GM19395 (cell line): ENCODE measurements around the gene CYB5RL.
"Not testable (repeated sequence)": the region's sequence is repeated elsewhere in the genome, so short reads cannot be mapped to it uniquely, and the experiment has no call there.

Experiments used
- ATAC-seq: cut with Tn5 transposase; IDR thresholded peaks from one replicate; pipeline ENCODE4 v1.9.1; 2021; ENCODE audit warnings: mild to moderate bottlenecking, moderate library complexity; ENCODE audit not compliant: unreplicated experiment

The CYB5RL gene, protein sequence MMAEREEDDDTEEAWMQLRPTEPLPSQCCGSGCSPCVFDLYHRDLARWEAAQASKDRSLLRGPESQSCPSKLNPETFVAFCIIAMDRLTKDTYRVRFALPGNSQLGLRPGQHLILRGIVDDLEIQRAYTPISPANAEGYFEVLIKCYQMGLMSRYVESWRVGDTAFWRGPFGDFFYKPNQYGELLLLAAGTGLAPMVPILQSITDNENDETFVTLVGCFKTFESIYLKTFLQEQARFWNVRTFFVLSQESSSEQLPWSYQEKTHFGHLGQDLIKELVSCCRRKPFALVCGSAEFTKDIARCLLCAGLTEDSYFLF

GRCh38 chr1:54199765-54200518, at the start of gene CYB5RL, which contains the start of gene MRPL37:
CYB5RL (minus strand) TSS chr1:54200030; CDS start chr1:54195616, 4,414 bp downstream.
MRPL37 (plus strand) TSS chr1:54200167; CDS start chr1:54200244, 77 bp downstream.
- peak; percentile 98 for ATAC-seq

GRCh38 chr1:54248966-54249365, 49.1 kb upstream of the CYB5RL start:
- ATAC-seq: no peak

DNA sequence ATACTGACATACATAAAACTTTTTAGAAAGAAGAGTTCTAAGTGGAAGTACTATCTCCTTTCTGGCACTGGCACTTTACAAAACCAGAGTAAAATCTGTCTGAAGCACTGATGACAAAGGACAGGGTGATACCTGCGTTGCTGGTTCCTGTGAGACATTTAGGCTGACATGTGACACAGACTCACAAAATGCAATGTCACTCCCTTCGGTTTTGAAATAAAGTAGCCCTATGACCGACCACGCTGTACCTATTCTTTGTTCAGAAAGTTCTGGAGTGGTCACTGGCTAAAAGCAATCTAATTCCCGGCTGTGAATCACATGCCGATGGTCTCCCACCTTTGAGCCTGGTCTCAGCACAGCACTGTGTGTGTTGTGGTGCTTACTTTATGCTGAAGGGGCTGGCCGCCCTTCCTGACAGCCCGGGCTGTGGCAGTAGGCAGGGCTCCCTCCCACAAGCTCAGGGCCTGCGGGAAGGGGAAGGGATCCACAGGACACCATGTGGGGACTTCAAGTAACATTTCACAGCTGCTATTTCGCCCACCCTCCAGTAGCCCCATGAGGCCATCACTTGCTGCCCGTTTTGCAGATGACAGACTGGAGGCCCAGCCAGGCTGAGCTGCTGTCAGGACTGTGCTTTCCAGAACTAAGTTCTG, 48.2 kb upstream of the CYB5RL start:
- ATAC-seq: no peak

DNA sequence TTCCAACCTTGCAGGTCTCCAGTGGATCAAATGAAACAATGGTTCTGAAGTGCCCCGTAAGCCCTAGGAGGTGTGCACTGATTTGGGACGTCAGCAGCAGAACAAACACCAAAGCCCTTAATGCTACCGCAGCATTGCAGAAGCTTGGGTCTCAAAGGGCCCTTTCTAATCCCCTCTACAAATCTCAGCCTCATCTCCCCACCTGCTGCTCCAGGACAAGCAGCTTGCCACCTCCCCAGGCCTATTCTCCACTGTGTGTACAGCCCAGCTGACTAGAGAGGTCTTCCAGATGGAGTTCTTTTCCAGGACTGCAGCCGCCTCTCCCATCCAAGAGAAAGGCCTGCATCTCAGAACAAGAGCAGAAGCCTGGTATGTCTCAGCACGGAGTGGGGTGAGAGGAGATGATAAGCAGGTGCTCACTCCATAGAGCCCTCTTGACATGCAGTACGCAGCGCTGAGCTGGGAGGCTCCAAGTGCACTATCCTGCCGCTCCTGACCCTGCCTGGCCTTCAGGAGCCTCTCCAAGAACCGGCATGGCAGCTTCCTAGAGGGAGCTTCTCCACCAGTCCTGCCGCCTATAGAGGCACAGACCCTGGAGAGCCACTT, 46.4 kb upstream of the CYB5RL start:
- no peak for ATAC-seq

DNA sequence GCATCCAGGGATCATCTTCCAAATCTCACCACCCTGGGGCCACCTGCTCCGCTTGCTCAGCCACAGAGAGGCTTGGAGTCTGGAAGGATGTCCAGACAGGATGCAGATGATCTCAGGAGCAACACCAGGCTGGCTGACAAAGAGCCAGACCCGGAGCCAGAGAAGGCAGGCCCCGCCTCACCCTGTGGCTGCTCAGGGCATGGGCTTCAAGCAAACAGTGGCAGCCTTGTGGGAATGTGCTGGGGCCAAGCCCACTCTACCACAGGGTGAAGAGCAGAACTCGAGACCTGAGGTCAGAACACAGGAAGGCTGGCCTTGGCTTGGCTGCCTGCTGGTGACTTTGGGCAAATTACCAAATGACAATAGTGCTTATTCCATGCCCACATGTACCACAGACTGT, 45.7 kb upstream of the CYB5RL start:
- ATAC-seq: no peak

DNA sequence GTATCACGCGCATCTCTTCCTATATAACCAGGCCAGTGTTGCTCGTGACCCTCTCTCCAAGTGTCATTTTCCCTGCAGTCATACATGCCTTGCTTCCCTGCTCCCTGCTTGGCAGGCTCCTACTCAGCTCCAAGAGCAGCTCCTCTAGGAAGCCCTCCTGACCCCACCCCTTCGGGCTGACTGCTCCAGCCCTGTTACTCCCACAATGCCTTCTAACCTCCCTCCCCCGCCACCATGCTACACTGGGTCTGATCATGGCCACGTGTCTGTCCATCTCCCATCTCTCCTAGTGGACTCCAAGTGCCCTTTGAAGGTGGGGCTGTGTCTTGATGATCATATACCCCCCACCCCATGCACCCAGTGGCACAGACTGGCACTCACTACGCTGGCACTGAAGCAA, 44.8 kb upstream of the CYB5RL start:
- ATAC-seq: no peak

- no peak for ATAC-seq
These were observed 43.2 kb upstream of the CYB5RL start for GRCh38 chr1:54243022-54243421.

DNA sequence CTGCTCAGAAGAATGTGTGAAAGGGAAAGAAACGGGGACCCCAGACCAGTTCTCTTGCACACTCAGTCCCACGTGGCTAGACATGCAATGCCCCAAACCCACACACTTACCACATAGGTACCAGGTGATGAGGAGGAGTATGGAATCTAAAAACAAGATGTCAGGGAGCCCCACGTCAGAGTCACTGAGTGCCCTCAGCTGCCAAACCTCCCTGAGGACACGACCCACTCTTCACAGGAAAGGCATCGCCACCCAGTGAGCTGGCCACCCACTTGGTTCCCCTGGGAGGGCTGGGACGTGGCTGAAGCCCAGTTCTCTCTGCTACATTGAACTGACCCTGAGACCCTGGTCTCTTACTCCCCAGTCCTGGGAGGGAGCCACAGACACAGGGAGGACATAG, 41.5 kb upstream of the CYB5RL start:
- ATAC-seq: no peak

GRCh38 chr1:54240741-54241335, 41.0 kb upstream of the CYB5RL start:
- no peak for ATAC-seq

DNA sequence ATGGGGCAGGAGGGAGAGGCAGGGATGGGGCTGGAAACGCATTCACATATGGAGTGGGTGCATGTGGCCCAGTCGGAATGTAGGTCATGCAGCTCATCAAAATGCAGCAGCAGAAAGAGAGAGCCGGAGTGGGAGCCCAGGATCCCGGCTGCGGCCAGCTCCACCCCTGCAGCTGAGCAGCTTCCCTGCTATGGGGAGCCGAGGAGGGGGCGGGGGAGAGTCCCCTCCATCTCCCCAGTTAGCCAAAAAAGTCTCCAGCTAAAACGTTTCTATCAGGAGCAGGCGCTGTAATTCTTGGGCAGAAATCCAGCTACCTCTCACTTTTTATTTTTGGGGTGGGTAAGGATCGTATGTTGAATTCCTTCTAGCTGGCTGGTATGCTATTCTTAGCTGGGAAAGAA, 39.8 kb upstream of the CYB5RL start:
- no peak for ATAC-seq

- no peak for ATAC-seq
These were observed 39.2 kb upstream of the CYB5RL start for GRCh38 chr1:54239035-54239383.

DNA sequence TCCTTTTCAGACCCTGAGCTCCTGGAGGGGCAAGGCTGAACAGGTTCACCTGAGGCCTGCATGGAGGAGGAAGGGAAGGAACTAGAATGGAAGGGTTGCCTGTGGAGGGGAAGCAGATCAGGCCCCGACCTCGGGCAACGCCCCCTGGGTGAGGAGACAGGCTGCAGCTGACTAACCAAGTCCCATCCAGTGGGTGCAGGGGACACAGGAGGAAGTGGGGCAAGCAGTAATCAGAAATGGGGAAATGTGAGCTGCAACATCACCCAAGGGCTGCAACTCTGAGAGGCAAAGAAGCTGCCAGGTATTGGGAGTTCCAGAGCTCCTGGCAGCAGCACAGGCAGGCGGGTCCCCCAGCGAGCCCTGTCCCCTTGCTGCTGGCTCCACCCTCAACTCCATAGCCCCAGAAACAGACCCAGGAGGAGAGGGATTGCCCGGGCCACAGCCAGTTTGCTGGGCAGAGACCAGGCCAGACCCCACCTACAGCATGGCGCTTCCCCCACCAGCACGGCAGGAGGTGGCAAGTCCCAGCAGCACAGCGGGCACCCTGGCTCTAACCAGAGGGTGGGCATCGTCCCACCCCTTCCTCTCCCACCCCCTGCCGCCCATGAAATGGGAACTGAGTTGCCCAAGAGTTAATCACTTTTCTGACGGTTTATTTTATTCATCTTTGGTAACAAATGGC, 38.7 kb upstream of the CYB5RL start:
- ATAC-seq: no peak

DNA sequence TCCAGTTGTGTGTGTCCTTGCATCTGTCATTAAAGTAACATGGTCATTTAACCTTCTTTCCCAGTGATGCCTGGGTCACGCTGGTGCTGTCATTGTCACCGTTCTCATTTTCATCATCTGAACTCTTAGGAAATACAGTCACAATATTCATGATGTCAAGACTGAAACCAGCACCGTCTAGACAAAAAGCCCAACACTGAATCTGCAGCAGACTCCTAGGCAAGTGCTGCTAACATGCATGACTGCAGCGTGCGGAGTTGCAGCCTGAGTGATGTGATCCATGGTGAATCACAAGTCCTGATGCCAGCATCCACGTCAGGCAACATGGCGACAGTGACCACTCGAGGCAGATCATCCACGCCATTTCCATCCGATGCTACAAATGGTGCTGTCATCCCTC, 37.8 kb upstream of the CYB5RL start:
- no peak for ATAC-seq

DNA sequence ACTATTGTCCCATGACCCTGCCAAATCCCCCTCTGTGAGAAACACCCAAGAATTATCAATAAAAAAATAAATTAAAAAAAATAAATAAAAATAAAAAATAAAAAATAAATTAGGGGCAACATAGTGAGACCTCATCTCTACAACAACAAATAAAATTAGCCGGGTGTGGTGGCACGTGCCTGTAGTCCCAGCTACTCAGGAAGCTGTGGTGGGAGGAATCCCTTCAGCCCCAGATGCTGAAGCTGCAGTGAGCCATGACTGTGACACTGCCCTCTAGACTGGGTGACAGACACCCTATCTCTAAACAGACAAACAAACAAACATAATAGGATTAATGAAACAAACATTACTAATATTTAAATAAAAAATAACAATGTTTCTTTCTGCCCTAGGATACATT, 34.5 kb upstream of the CYB5RL start:
- no peak for ATAC-seq

GRCh38 chr1:54233196-54233595, 33.4 kb upstream of the CYB5RL start:
- ATAC-seq: not testable (repeated sequence)

- ATAC-seq: no peak
These were observed 30.9 kb upstream of the CYB5RL start for GRCh38 chr1:54230507-54231339.

DNA sequence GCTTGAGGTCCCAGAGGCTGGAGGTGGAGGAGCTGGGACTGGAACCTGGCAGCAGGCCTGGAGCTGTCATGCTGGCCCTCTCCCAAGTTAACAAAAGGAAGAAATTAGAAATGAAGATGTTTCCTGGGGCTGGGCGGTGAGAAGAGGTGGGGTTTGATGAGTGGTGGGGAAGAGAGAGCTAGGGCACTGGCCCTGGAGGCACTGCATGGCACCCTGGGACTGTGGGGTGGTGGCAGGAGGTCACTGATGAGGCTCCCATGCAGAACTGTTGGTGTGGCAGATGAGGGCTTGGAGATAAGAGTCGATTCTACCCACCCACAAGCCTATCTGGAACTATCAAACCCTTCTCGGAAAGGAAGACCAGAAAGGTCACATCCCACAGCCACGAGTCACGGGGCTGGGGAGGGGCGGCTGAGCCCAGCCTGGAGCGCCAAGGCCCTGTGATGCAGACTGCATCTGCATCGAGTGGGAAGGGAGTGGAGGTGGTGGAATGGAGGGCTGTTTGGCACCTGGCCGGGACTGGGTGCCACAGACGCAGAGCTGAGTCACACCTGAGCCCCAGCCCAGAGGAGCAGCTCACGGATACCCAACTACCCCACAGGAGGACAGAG, 29.6 kb upstream of the CYB5RL start:
- no peak for ATAC-seq

GRCh38 chr1:54228638-54229079, 28.8 kb upstream of the CYB5RL start:
- no peak for ATAC-seq

DNA sequence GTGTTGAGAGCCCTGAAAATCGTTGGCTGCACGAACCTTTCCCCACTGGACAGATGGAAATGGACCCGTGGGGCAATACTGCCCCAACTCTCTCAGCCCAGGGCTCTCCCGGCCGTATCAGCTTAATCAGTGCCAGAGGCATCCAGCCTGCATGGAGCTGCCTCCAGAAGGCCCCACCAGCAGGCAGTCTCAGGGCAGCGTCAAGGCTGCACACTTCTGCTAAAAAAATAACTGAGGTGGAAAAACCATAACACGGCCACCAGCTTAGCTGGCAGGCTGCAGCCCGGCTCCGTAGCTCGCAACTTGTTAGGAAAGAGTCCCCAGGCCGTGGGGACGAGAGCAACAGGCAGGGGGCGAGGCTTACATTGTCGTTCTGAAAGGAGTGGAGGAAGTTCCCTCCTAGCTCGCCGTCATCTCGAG, 28.1 kb upstream of the CYB5RL start:
- ATAC-seq: no peak
